ENCODE measurements around the gene CRISPLD2.

Gene CRISPLD2

GRCh38 chr16:84887207-84887606 is 67.4 kb downstream of the CRISPLD2 start:
- Histone ChIP-seq H3K27ac (no peak overlapping the region), H3K27me3 (replicated peaks) (no peaks in the 10 kb centered on the region), H3K4me3 (ENCODE audit: low read depth, low read length) (no peak overlapping the region), H3K36me3 (replicated peaks) (peaks cover 12% of the 10 kb centered on the region)
- in situ Hi-C loops (cut with HindIII; ENCODE audit: low pct_ligation_motif_present, low sequenced_read_pairs), result no loop called here
- no peak for DNase-seq
- TF ChIP-seq CTCF (IDR thresholded peaks at IDR 0.05; ENCODE audit: low read depth, low read length, missing control alignments), result no peak

- H3K27ac ChIP-seq, result no peak overlapping the region
- H3K27me3 ChIP-seq (replicated peaks), result no peaks in the 10 kb centered on the region
- in situ Hi-C loops (cut with HindIII; ENCODE audit: low pct_ligation_motif_present, low sequenced_read_pairs), result no loop called here
- TF ChIP-seq CTCF (IDR thresholded peaks at IDR 0.05; ENCODE audit: low read depth, low read length, missing control alignments), result no peak
- no peak overlapping the region for H3K4me3 ChIP-seq (ENCODE audit: low read depth, low read length)
- DNase-seq, result no peak
- peaks cover 5% of the 10 kb centered on the region for H3K36me3 ChIP-seq (replicated peaks)
Observed at GRCh38 chr16:84888450-84888849, 68.7 kb downstream of the CRISPLD2 start.

GRCh38 chr16:84889066-84889465 is 69.3 kb downstream of the CRISPLD2 start:
- no peak for TF ChIP-seq CTCF (IDR thresholded peaks at IDR 0.05; ENCODE audit: low read depth, low read length, missing control alignments)
- H3K36me3 ChIP-seq (replicated peaks), result peaks cover 7% of the 10 kb centered on the region
- peak; percentile 36 for DNase-seq
- H3K27ac ChIP-seq, result peak overlapping the region; percentile 43
- in situ Hi-C loops (cut with HindIII; ENCODE audit: low pct_ligation_motif_present, low sequenced_read_pairs), result no loop called here
- H3K4me3 ChIP-seq (ENCODE audit: low read depth, low read length), result no peak overlapping the region
- no peaks in the 10 kb centered on the region for H3K27me3 ChIP-seq (replicated peaks)

- no peak overlapping the region for H3K4me3 ChIP-seq (ENCODE audit: low read depth, low read length)
- H3K27me3 ChIP-seq (replicated peaks), result no peaks in the 10 kb centered on the region
- H3K36me3 ChIP-seq (replicated peaks), result peaks cover 5% of the 10 kb centered on the region
- H3K27ac ChIP-seq, result no peak overlapping the region
- TF ChIP-seq CTCF (IDR thresholded peaks at IDR 0.05; ENCODE audit: low read depth, low read length, missing control alignments), result no peak
- in situ Hi-C loops (cut with HindIII; ENCODE audit: low pct_ligation_motif_present, low sequenced_read_pairs), result no loop called here
- DNase-seq, result no peak
Observed at GRCh38 chr16:84890427-84890826, 70.6 kb downstream of the CRISPLD2 start.

- no peak overlapping the region for H3K27ac ChIP-seq
- H3K36me3 ChIP-seq (replicated peaks), result peaks cover 5% of the 10 kb centered on the region
- no peak for DNase-seq
- H3K4me3 ChIP-seq (ENCODE audit: low read depth, low read length), result no peak overlapping the region
- in situ Hi-C loops (cut with HindIII; ENCODE audit: low pct_ligation_motif_present, low sequenced_read_pairs), result no loop called here
- TF ChIP-seq CTCF (IDR thresholded peaks at IDR 0.05; ENCODE audit: low read depth, low read length, missing control alignments), result no peak
- H3K27me3 ChIP-seq (replicated peaks), result no peaks in the 10 kb centered on the region
Observed at GRCh38 chr16:84891149-84891795, 71.5 kb downstream of the CRISPLD2 start.

- Histone ChIP-seq H3K27ac (no peak overlapping the region), H3K36me3 (replicated peaks) (peaks cover 3% of the 10 kb centered on the region), H3K4me3 (ENCODE audit: low read depth, low read length) (no peak overlapping the region), H3K27me3 (replicated peaks) (no peaks in the 10 kb centered on the region)
- in situ Hi-C loops (cut with HindIII; ENCODE audit: low pct_ligation_motif_present, low sequenced_read_pairs), result no loop called here
- TF ChIP-seq CTCF (IDR thresholded peaks at IDR 0.05; ENCODE audit: low read depth, low read length, missing control alignments), result no peak
- DNase-seq, result no peak
Observed at GRCh38 chr16:84892097-84892496, 72.3 kb downstream of the CRISPLD2 start.

All from brain microvascular endothelial cell (primary cell).